HepG2 (cell line): ENCODE data around the gene RXYLT1. TPM values are rescaled to one million over a fixed set of nuclear protein-coding genes. Genes with fewer than 3 reads are reported as not detected.
"Not testable (repeated sequence)": the region's sequence is repeated elsewhere in the genome, so short reads cannot be mapped to it uniquely, and the experiment has no call there.

Experiments used
- ATAC-seq: fragments of 200-7000 bp; cut with Tn5 transposase; 3 replicates; pipeline ENCODE4 v1.9.1; 2020; ENCODE audit warnings: mild to moderate bottlenecking, moderate library complexity
- BruUV-seq: library from RNA; stranded (reverse); fragments of 400-500 nt; replicated peaks from 2 replicates; lab custom pipeline; 2021; lab: Mats Ljungman, UMichigan
- CTCF ChIA-PET: fragments of 300-600 bp; formaldehyde crosslinking; extraction: SDS; loops from one replicate; lab custom pipeline; 2021; ENCODE audit warnings: low total read pairs, inconsistent platforms, low intra/inter-chr PET ratio; lab: Yijun Ruan, JAX
- POLR2A ChIA-PET: fragments of 350-600 bp; sonication (Branson Sonifier 250); formaldehyde crosslinking; loops from one replicate; lab custom pipeline; 2020; ENCODE audit warnings: antibody characterized with exemption, inconsistent platforms; lab: Yijun Ruan, JAX
- DNase-seq: peaks from one replicate; pipeline ENCODE4 v3.0.0-alpha.2; 2015; ENCODE audit warnings: low spot score
- FAIRE-seq: peaks from 3 replicates; lab custom pipeline; 2011; peaks lifted over from hg19 to GRCh38; lab: Jason Lieb, UNC
- H2AFZ ChIP-seq: one replicate; pipeline ENCODE4 v1.6.1; 2011; ENCODE audit warnings: low read length, inconsistent platforms
- H3K27ac ChIP-seq: fragments of 300-600 bp; 3 replicates; pipeline ENCODE4 v1.8.0; 2011; ENCODE audit warnings: mixed run types, mild to moderate bottlenecking, mixed read lengths, low read length, inconsistent platforms; ENCODE audit not compliant: insufficient read depth; ENCODE audit errors: extremely low read length
- H3K27me3 ChIP-seq, 2 experiments: fragments of 200-600 bp in 1 of 2; 2 replicates in 1 of 2; 3 replicates in 1 of 2; pipeline versions ENCODE4 v1.6.0 to v1.8.0; 2011; ENCODE audit warnings: low read length in 2 of 2, mild to moderate bottlenecking in 2 of 2, moderate library complexity in 2 of 2, inconsistent platforms in 1 of 2; ENCODE audit not compliant: insufficient read depth in 2 of 2, control insufficient read depth in 1 of 2
- H3K36me3 ChIP-seq, 2 experiments: fragments of 200-600 bp in 1 of 2; replicated peaks in 1 of 2; 2 replicates in 1 of 2; 3 replicates in 1 of 2; pipeline versions ENCODE4 v1.5.1 to v1.8.0; 2011; ENCODE audit warnings: low read length in 2 of 2, inconsistent platforms in 1 of 2; ENCODE audit not compliant: insufficient read depth in 2 of 2, control insufficient read depth in 1 of 2
- H3K4me1 ChIP-seq: 2 replicates; pipeline ENCODE4 v1.5.1; 2012; ENCODE audit warnings: low read length, inconsistent platforms; ENCODE audit not compliant: insufficient read depth
- H3K4me2 ChIP-seq: 2 replicates; pipeline ENCODE4 v1.6.0; 2011; ENCODE audit warnings: low read depth, low read length, inconsistent platforms
- H3K4me3 ChIP-seq, 3 experiments: fragments of 200-600 bp in 1 of 3; sonication (generic), shearing (Covaris generic) in 1 of 3; replicated peaks in 1 of 3; 2 replicates each; pipeline ENCODE4 v1.5.1; 2011 to 2016; ENCODE audit warnings: low read length in 3 of 3, inconsistent platforms in 2 of 3, low read depth in 2 of 3, mild to moderate bottlenecking in 2 of 3, control low read depth in 1 of 3, mixed read lengths in 1 of 3; ENCODE audit not compliant: insufficient read depth in 1 of 3
- H3K79me2 ChIP-seq: one replicate; pipeline ENCODE4 v1.6.1; 2011; ENCODE audit warnings: low read length, inconsistent platforms; ENCODE audit not compliant: insufficient read depth
- H3K9ac ChIP-seq: 2 replicates; pipeline ENCODE4 v1.6.0; 2011; ENCODE audit warnings: mild to moderate bottlenecking, low read depth, low read length, inconsistent platforms; ENCODE audit not compliant: insufficient read depth
- H3K9me3 ChIP-seq: 2 replicates; pipeline ENCODE4 v1.5.1; 2012; ENCODE audit warnings: mild to moderate bottlenecking, low read length
- H4K20me1 ChIP-seq: 2 replicates; pipeline ENCODE4 v1.6.0; 2011; ENCODE audit warnings: inconsistent platforms, mild to moderate bottlenecking, low read length, moderate library complexity; ENCODE audit not compliant: insufficient read depth
- HNF1A ChIP-seq, 2 experiments: sonication (generic) in 1 of 2; formaldehyde crosslinking in 1 of 2; IDR thresholded peaks; 2 replicates each; pipeline versions ENCODE4 v1.4.0 to v1.6.1; 2016 to 2020; ENCODE audit warnings: borderline replicate concordance in 1 of 2, low read depth in 1 of 2, mild to moderate bottlenecking in 1 of 2, missing genetic modification reagents in 1 of 2
- ZNF337 ChIP-seq: sonication (generic); formaldehyde crosslinking; IDR thresholded peaks from 2 replicates; pipeline ENCODE4 v1.5.1; 2020; ENCODE audit warnings: missing genetic modification reagents, low read depth, mild to moderate bottlenecking, borderline replicate concordance
- ZNF414 ChIP-seq: sonication (generic); formaldehyde crosslinking; IDR thresholded peaks from 2 replicates; pipeline ENCODE4 v1.5.0; 2020; ENCODE audit warnings: missing genetic modification reagents
- WGBS: methylation state at CpG from one replicate; pipeline ENCODE4 v1.1.6; 2017; ENCODE audit warnings: low lambda C conversion rate; 5-methylcytosine and 5-hydroxymethylcytosine counted together
- in situ Hi-C: cut with HindIII; loops from 2 replicates; pipeline ENCODE4 v1.10.0; 2017; ENCODE audit warnings: low pct_unique_long_range_greater_than_20kb; ENCODE audit not compliant: extremely low pct_ligation_motif_present
- intact Hi-C: fragments of 100-400 bp; cut with micrococcal nuclease; formaldehyde crosslinking; loops from one replicate; pipeline ENCODE4 v1.10.0; 2022; ENCODE audit not compliant: unreplicated experiment
- polyA plus RNA-seq, 8 experiments: library from polyadenylated mRNA; depleted of rRNA in 3 of 8; stranded (reverse) in 7 of 8; unstranded in 1 of 8; fragments of >200 nt; fragmentation: Illumina TruSeq in 4 of 8; extraction: Trizol in 4 of 8; gene quantifications; 2 replicates each; pipeline versions ENCODE4 v1.2.1 to v1.2.3, GENCODE V29; 2011 to 2016; ENCODE audit warnings: low read depth in 4 of 8, missing spikeins in 1 of 8, mixed read lengths in 1 of 8; ENCODE audit not compliant: insufficient read depth in 1 of 8
- total RNA-seq, 5 experiments: library from RNA; depleted of rRNA; stranded (reverse); fragments of >200 nt; fragmentation: Illumina TruSeq; extraction: Trizol; gene quantifications; 2 replicates each; pipeline ENCODE4 v1.2.3, GENCODE V29; 2016; ENCODE audit warnings: low read depth in 1 of 5

RXYLT1 gene
- total and polyA plus RNA-seq, 2 of the 13 experiments (the other 11 are each of a cell fraction or from before 2014, with no cell fraction given), result 8.3 to 15.5 TPM

GRCh38 chr12:63746470-63746869 is 33.2 kb upstream of the RXYLT1 start:
- H3K27me3 ChIP-seq, CTCF ChIA-PET, intact Hi-C loops, H4K20me1 ChIP-seq, H2AFZ ChIP-seq, ATAC-seq, POLR2A ChIA-PET, BruUV-seq, H3K9ac ChIP-seq, DNase-seq, H3K4me3 ChIP-seq, H3K27ac ChIP-seq, H3K4me2 ChIP-seq, in situ Hi-C loops, H3K4me1 ChIP-seq, H3K9me3 ChIP-seq, H3K36me3 ChIP-seq, H3K79me2 ChIP-seq, FAIRE-seq: not testable (repeated sequence)
- WGBS, result 26% methylated on average over 11 of the region's 11 CpGs

GRCh38 chr12:63747136-63747535 is 32.6 kb upstream of the RXYLT1 start:
- H3K4me3 ChIP-seq, BruUV-seq, H3K79me2 ChIP-seq, H3K4me1 ChIP-seq, CTCF ChIA-PET, H3K4me2 ChIP-seq, in situ Hi-C loops, H4K20me1 ChIP-seq, H3K27me3 ChIP-seq, FAIRE-seq, POLR2A ChIA-PET, H3K36me3 ChIP-seq, ATAC-seq, intact Hi-C loops, H2AFZ ChIP-seq, H3K27ac ChIP-seq, DNase-seq, H3K9ac ChIP-seq, H3K9me3 ChIP-seq: not testable (repeated sequence)

- Histone ChIP-seq H2AFZ (no peak overlapping the region), H4K20me1 (no peaks in the 10 kb centered on the region), H3K4me2 (no peak overlapping the region), H3K27ac (no peak overlapping the region), H3K9ac (no peak overlapping the region), H3K27me3 (no peaks in the 10 kb centered on the region), H3K4me1 (no peaks in the 10 kb centered on the region), H3K79me2 (no peaks in the 10 kb centered on the region), H3K4me3 (no peak overlapping the region), H3K9me3 (peaks cover 9% of the 10 kb centered on the region), H3K36me3 (no peaks in the 10 kb centered on the region)
- in situ Hi-C loops, result no loop called here
- DNase-seq (no peak), ATAC-seq (no peak), FAIRE-seq (no peak)
- BruUV-seq, result no TSS peak
- CTCF ChIA-PET, result no interaction called here
- 49% methylated on average over 5 of the region's 5 CpGs for WGBS
- POLR2A ChIA-PET, result no interaction called here
- TF ChIP-seq HNF1A (IDR thresholded peaks at IDR 0.05; ENCODE audit: low read depth) (no peak), HNF1A (CRISPR knock-in tag; IDR thresholded peaks at IDR 0.05; ENCODE audit: borderline replicate concordance) (no peak), ZNF414 (CRISPR knock-in tag) (no peak), ZNF337 (CRISPR knock-in tag) (no peak)
- intact Hi-C loops, result no loop called here
Measured at GRCh38 chr12:63747553-63747952, 32.2 kb upstream of the RXYLT1 start.
